ENCODE results near the gene ITSN2.

Gene ITSN2

GRCh38 chr2:24262421-24262970 is 97.8 kb downstream of the ITSN2 start:
- DNase-seq = no peak

GRCh38 chr2:24261441-24261840 is 98.9 kb downstream of the ITSN2 start:
- no peak for DNase-seq

GRCh38 chr2:24259316-24259715 is 101.0 kb downstream of the ITSN2 start:
- DNase-seq = no peak

- DNase-seq = no peak
Measured at GRCh38 chr2:24258718-24259117, 101.6 kb downstream of the ITSN2 start.

GRCh38 chr2:24253303-24253919 is 106.9 kb downstream of the ITSN2 start:
- DNase-seq = no peak

- DNase-seq = no peak
Measured at GRCh38 chr2:24247592-24247991, 112.7 kb downstream of the ITSN2 start.

- DNase-seq = no peak
Measured at GRCh38 chr2:24247164-24247563, 113.2 kb downstream of the ITSN2 start.

- DNase-seq = no peak
Measured at GRCh38 chr2:24245986-24246776, 114.2 kb downstream of the ITSN2 start.

GRCh38 chr2:24241528-24241927 is 118.8 kb downstream of the ITSN2 start:
- DNase-seq = no peak

GRCh38 chr2:24239553-24239952 is 120.8 kb downstream of the ITSN2 start:
- no peak for DNase-seq

GRCh38 chr2:24238158-24238557 is 122.2 kb downstream of the ITSN2 start:
- no peak for DNase-seq

GRCh38 chr2:24237313-24237712 is 123.0 kb downstream of the ITSN2 start:
- DNase-seq = no peak

- DNase-seq = no peak
Measured at GRCh38 chr2:24233321-24233720, 127.0 kb downstream of the ITSN2 start.

- no peak for DNase-seq
Measured at GRCh38 chr2:24231461-24231881, 128.9 kb downstream of the ITSN2 start.

GRCh38 chr2:24228470-24228869 is 131.9 kb downstream of the ITSN2 start:
- DNase-seq = no peak

GRCh38 chr2:24225499-24226242 is 134.7 kb downstream of the ITSN2 start:
- DNase-seq = no peak

GRCh38 chr2:24222946-24223345 is 137.4 kb downstream of the ITSN2 start:
- DNase-seq = no peak

GRCh38 chr2:24221343-24222050 is 138.8 kb downstream of the ITSN2 start:
- DNase-seq = no peak

GRCh38 chr2:24220554-24221291 is 139.6 kb downstream of the ITSN2 start:
- DNase-seq = no peak

- no peak for DNase-seq
Measured at GRCh38 chr2:24214880-24215279, 145.5 kb downstream of the ITSN2 start.

GRCh38 chr2:24211408-24211807 is 148.9 kb downstream of the ITSN2 start:
- DNase-seq = no peak

- no peak for DNase-seq
Measured at GRCh38 chr2:24210723-24211122, 149.6 kb downstream of the ITSN2 start.

Measured in stimulated activated naive CD4-positive, alpha-beta T cell (primary cell).